ELF-1 (cell line): ENCODE data around the gene TAF13.

ENCODE experiments used
- DNase-seq: peaks from one replicate; pipeline ENCODE4 v3.0.0-alpha.2; 2016; ENCODE audit warnings: low read depth, low spot score

TAF13 gene

GRCh38 chr1:109075531-109076490 lies at the start of gene TAF13:
TAF13 (minus strand) TSS chr1:109076003; CDS start chr1:109075947, 56 bp downstream.
- DNase-seq = peak; percentile 97

- no peak for DNase-seq
These were observed 44.6 kb upstream of the TAF13 start for GRCh38 chr1:109120356-109120755.

- no peak for DNase-seq
These were observed 42.3 kb upstream of the TAF13 start for GRCh38 chr1:109118089-109118488.

GRCh38 chr1:109116286-109116685 lies 40.5 kb upstream of the TAF13 start:
- no peak for DNase-seq

- DNase-seq = no peak
These were observed 39.9 kb upstream of the TAF13 start for GRCh38 chr1:109115685-109116084.

GRCh38 chr1:109114342-109114674 lies 38.5 kb upstream of the TAF13 start:
- DNase-seq = no peak

GRCh38 chr1:109113590-109114341 lies 38.0 kb upstream of the TAF13 start, which contains the start of gene ELAPOR1:
ELAPOR1 (plus strand) TSS chr1:109114115; CDS start chr1:109114184, 69 bp downstream.
- DNase-seq = peak; percentile 70

GRCh38 chr1:109112652-109113285 lies 37.0 kb upstream of the TAF13 start:
- peak; percentile 98 for DNase-seq

- DNase-seq = no peak
These were observed 36.4 kb upstream of the TAF13 start for GRCh38 chr1:109112056-109112651.

- DNase-seq = no peak
These were observed 35.7 kb upstream of the TAF13 start for GRCh38 chr1:109111386-109112055.

GRCh38 chr1:109109906-109110305 lies 34.1 kb upstream of the TAF13 start:
- no peak for DNase-seq

GRCh38 chr1:109107785-109108184 lies 32.0 kb upstream of the TAF13 start:
- DNase-seq = no peak

GRCh38 chr1:109105881-109106280 lies 30.1 kb upstream of the TAF13 start:
- DNase-seq = no peak

- DNase-seq = no peak
These were observed 28.8 kb upstream of the TAF13 start for GRCh38 chr1:109104364-109105151.

GRCh38 chr1:109099938-109100773 lies 24.4 kb upstream of the TAF13 start:
- DNase-seq = peak; percentile 97

GRCh38 chr1:109096120-109096519 lies 20.3 kb upstream of the TAF13 start:
- DNase-seq = no peak

GRCh38 chr1:109095631-109096030 lies 19.8 kb upstream of the TAF13 start:
- no peak for DNase-seq

- DNase-seq = no peak
These were observed 19.1 kb upstream of the TAF13 start for GRCh38 chr1:109094871-109095270.

- no peak for DNase-seq
These were observed 18.6 kb upstream of the TAF13 start for GRCh38 chr1:109094377-109094803.
